ENCODE results near the gene BCHE. TPM values are rescaled to one million over a fixed set of nuclear protein-coding genes. Genes with fewer than 3 reads are reported as not detected.
A peak's percentile ranks its signal among the peaks of the same experiment; 100 is the strongest.

BCHE gene
- total RNA-seq, 1 experiment from 2014 or later = 1.7 TPM

- Mint-ChIP-seq H3K4me1 (0 out of 2 replicates have a peak, but pooled peaks cover 3% of the 10 kb centered on the region), H3K9me3 (no peaks in the 10 kb centered on the region), H3K36me3 (no peaks in the 10 kb centered on the region), H3K27me3 (ENCODE audit: low read depth) (no peaks in the 10 kb centered on the region), H3K4me3 (no peak overlapping the region), H3K27ac (no peak overlapping the region)
- ChIA-PET POLR2A (no interaction called here), CTCF (interaction anchor here (1.0 to 1.4 kb wide), 4 partner anchors 13 to 327 kb away, joined by 3 read pairs; partner anchors contain the start of gene BCHE)
- DNase-seq (ENCODE audit: low spot score) = no peak
- TF ChIP-seq IRF2 (CRISPR knock-in tag; IDR thresholded peaks at IDR 0.05; ENCODE audit: borderline replicate concordance, low read depth) (no peak), SOX15 (CRISPR knock-in tag; IDR thresholded peaks at IDR 0.05) (no peak), ATF2 (CRISPR knock-in tag; IDR thresholded peaks at IDR 0.05; ENCODE audit: borderline replicate concordance, low read depth) (no peak), HMGA2 (CRISPR knock-in tag; IDR thresholded peaks at IDR 0.05) (no peak), SMAD4 (CRISPR knock-in tag; IDR thresholded peaks at IDR 0.05) (no peak), PRRX2 (CRISPR knock-in tag; IDR thresholded peaks at IDR 0.05) (no peak), CTCF (IDR thresholded peaks at IDR 0.05) (peak; percentile 46)
- ATAC-seq = no peak
These were observed 17.5 kb upstream of the BCHE start for GRCh38 chr3:165854696-165855095.

GRCh38 chr3:165852711-165853110, 15.5 kb upstream of the BCHE start:
- H3K9me3 Mint-ChIP-seq = no peaks in the 10 kb centered on the region

GRCh38 chr3:165852191-165852590, 15.0 kb upstream of the BCHE start:
- POLR2A ChIA-PET = no interaction called here
- Mint-ChIP-seq H3K27me3 (ENCODE audit: low read depth) (no peaks in the 10 kb centered on the region), H3K36me3 (no peaks in the 10 kb centered on the region), H3K9me3 (no peaks in the 10 kb centered on the region), H3K27ac (no peak overlapping the region), H3K4me1 (0 out of 2 replicates have a peak, but pooled peaks cover 3% of the 10 kb centered on the region), H3K4me3 (no peak overlapping the region)
- ATAC-seq (no peak), DNase-seq (ENCODE audit: low spot score) (no peak)
- CTCF ChIA-PET = no interaction called here
- TF ChIP-seq ZNF219 (CRISPR knock-in tag; IDR thresholded peaks at IDR 0.05; ENCODE audit: borderline replicate concordance) (no peak), SP1 (CRISPR knock-in tag; conservative IDR thresholded peaks at IDR 0.05) (no peak), ATF1 (CRISPR knock-in tag; IDR thresholded peaks at IDR 0.05) (no peak), NFE2L1 (CRISPR knock-in tag; IDR thresholded peaks at IDR 0.05) (no peak), AR (CRISPR knock-in tag; IDR thresholded peaks at IDR 0.05) (no peak), EMX1 (CRISPR knock-in tag; IDR thresholded peaks at IDR 0.05) (no peak), TP53 (CRISPR knock-in tag; IDR thresholded peaks at IDR 0.05) (no peak), ETV6 (CRISPR knock-in tag; IDR thresholded peaks at IDR 0.05) (no peak), ZNF281 (CRISPR knock-in tag; IDR thresholded peaks at IDR 0.05) (no peak), NR3C1 (CRISPR knock-in tag; conservative IDR thresholded peaks at IDR 0.05; ENCODE audit: low read depth) (no peak), CREB1 (CRISPR knock-in tag; IDR thresholded peaks at IDR 0.05) (no peak), TEAD1 (CRISPR knock-in tag; IDR thresholded peaks at IDR 0.05) (no peak), ZBTB21 (CRISPR knock-in tag; IDR thresholded peaks at IDR 0.05; ENCODE audit: borderline replicate concordance) (no peak)

More at GRCh38 chr3:165852711-165853110, 15.5 kb upstream of the BCHE start:
- ATAC-seq (no peak), DNase-seq (ENCODE audit: low spot score) (no peak)
- TF ChIP-seq CREM (CRISPR knock-in tag; IDR thresholded peaks at IDR 0.05) (no peak), ZNF121 (CRISPR knock-in tag; IDR thresholded peaks at IDR 0.05) (no peak), CTCF (IDR thresholded peaks at IDR 0.05) (no peak), ZNF138 (CRISPR knock-in tag; conservative IDR thresholded peaks at IDR 0.05) (no peak)
- ChIA-PET CTCF (no interaction called here), POLR2A (no interaction called here)
- Mint-ChIP-seq H3K27me3 (ENCODE audit: low read depth) (no peaks in the 10 kb centered on the region), H3K27ac (no peak overlapping the region), H3K36me3 (no peaks in the 10 kb centered on the region), H3K4me3 (no peak overlapping the region), H3K4me1 (0 out of 2 replicates have a peak, but pooled peaks cover 3% of the 10 kb centered on the region)
